HG03442 (cell line): ENCODE measurements around the gene CACNA1D.

Experiments used
- ATAC-seq: cut with Tn5 transposase; IDR thresholded peaks from one replicate; pipeline ENCODE4 v1.9.1; 2021; ENCODE audit warnings: mild to moderate bottlenecking, moderate library complexity; ENCODE audit not compliant: unreplicated experiment

CACNA1D gene

DNA sequence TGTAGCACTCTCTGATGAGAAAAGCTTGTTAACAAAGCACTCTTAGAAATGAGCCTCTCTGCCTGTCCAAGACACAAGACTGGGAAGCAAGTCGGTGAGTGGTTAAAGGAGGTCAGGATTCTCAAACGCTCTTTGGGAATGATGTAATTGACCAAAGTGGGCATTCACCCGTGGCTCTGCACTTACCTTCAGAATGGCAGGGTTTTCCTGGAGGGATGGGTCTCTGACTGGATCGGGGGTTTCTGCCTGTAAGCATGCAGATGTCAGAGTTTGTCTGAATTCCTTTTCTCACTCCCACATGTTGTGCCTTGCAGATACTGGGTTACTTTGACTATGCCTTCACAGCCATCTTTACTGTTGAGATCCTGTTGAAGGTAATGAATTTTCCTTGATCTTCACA lies 245.6 kb downstream of the CACNA1D start:
- no peak for ATAC-seq

DNA sequence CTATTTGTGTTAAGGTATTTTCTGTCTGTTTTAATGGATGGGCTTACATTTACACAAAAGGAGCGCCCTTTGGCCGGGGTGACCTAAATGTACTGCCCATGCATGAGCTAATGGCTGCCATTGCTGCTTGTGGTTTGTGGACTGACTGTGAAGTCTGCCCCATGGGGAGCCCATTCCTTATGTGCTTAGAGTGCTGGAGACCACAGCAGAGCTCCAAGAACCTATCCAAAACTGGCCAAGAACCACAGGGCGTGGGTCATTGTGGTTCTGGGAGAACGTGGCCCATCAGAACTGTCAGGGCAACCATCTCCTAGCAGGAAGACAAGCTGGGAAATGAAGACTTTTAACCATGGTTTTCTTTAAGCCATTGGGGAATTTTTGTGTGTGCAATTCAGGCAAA lies 246.5 kb downstream of the CACNA1D start:
- no peak for ATAC-seq

GRCh38 chr3:53744351-53744750 lies 249.9 kb downstream of the CACNA1D start:
- ATAC-seq = no peak

DNA sequence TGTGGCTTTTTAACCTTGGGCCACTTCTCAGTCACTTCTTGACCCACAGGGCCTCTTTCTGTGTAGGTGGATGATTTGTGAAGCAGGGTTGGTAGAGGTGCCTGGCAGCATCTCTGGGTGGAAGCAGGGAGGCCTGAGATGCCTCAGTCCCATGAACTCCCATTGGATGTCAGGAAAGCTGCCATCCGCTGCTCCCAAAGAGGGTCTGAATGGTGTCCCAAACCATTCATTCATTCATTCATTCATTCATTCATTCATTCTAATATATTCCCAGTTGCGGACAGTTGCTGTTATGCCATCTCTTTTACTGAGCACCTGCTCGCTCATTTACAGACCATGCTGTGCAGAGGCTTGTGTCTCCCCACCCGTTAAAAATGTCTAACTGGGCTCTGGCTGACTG lies 253.1 kb downstream of the CACNA1D start:
- no peak for ATAC-seq

- ATAC-seq = peak; percentile 80
These were observed 254.3 kb downstream of the CACNA1D start for GRCh38 chr3:53748512-53749271.

GRCh38 chr3:53749448-53749847 lies 255.0 kb downstream of the CACNA1D start:
- no peak for ATAC-seq

- ATAC-seq = no peak
These were observed 256.1 kb downstream of the CACNA1D start for GRCh38 chr3:53750253-53751210.

DNA sequence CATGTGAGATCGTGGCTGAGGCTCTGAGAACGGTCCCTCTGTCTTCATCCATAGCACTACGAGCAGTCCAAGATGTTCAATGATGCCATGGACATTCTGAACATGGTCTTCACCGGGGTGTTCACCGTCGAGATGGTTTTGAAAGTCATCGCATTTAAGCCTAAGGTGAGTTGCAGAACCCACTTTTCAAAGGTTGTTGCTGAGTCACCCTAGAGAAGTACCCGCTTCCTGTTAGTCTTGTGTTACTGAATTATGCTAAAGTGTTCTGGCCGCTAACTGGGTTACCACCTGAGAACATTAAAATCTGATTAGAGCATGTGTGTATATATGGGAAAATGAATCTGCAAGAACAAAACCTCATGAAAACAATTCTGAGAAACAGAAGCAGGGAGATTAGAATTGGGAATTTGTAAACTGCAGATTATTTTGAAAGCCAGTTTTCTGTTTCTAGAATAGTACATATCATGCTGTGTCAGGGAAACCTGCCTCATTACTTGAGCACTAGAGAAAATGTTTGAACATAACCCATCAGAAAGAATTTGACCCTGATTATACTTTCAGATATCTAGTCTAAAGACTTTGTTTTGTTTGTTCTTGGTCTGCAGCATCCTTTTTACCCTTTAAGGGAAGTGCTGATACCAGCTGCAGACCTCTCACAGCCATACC lies 259.2 kb downstream of the CACNA1D start:
- ATAC-seq = peak; percentile 33

DNA sequence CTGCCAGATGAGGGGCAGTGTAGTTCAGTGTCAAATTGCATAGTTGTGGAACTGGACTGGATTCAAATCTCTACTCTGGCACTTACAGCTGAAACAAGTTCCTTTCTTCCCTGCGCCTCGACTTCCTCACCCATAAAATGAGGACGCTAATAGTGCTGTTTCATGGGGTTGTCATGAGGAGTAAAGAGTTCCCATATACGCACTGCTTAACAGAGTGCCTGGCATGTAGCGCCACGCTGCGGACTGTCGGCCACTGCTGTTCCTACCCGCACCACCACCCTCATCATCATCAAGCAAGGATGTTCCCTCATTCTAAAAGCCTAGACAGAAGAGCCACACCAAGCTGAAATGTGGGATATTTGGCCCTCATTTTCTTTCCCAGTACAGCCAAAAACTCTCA lies 259.9 kb downstream of the CACNA1D start:
- no peak for ATAC-seq

- no peak for ATAC-seq
These were observed 264.4 kb downstream of the CACNA1D start for GRCh38 chr3:53758846-53759245.

DNA sequence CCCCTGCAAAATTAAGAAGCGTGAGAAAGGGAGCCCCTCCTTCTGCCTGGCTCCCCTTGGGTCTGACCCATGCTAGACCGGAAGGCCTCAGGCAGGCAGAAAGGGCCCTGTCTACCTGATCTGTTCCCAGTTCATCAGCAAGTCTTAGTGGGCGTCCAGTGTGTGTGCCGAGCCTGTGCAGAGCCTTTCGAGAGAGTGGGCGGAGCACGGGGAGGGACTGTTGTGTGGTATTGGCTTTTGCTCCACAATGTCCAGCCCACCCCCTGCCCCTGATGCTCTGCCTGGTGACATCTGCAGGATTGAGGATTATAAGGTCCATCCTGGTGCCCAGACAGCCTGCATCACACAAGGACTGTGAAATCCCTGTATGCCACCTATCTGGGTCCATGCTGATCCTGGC lies 268.9 kb downstream of the CACNA1D start:
- no peak for ATAC-seq

DNA sequence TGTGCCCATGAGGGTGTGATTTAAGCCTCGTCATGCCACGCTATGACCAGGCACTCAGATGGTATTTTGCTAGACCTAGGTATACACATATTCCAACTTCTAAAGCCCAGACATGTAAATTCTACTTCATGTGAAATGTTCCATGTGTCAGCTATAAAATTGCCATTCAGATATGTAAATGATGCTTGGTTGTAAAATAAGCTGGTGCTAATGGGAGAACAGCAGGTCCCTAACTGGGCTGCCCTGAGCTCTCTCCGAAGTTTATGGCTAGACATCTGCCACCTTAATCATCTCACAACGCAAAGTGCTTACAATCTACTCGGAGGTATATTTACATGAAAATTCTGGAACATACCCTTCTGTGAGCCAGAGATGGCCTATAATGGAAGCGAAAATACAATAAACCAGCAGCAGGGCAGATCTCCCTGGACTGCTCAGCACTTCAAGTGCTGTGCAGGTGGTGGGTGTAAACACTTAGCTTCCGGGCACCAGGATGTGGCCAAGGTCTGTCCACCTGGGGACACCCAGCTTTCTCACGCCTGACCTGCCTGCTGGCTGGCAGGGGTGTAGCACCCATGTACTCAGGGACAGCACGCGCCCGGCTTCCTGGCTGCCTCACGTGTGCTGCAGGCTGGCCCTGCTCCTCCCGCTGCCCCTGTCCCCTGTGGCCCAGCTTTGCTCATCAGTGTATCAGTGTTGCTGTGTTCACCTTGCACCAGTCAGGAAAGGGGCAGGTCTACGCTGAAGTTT lies 269.8 kb downstream of the CACNA1D start:
- no peak for ATAC-seq

GRCh38 chr3:53765753-53766152 lies 271.3 kb downstream of the CACNA1D start:
- no peak for ATAC-seq

DNA sequence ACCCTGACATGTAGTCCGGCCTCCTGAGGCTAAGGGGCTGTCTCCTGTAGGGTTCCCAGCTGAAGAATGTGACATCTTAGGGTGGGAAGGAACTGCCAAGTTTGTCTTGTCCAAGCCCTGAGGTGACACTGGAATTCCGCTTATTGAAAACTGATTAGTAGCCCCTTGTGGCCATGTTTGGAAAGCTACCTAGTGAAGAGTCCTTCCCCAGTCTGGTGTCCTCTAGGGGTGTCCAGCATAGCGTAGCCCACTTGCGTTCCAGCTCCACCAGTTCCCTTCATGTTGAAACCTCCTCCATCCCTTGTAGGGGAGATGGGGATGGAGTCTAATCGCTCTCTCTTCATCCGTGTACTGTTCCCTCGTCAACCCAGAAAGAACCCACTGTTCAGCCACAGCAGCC lies 272.3 kb downstream of the CACNA1D start:
- no peak for ATAC-seq

- ATAC-seq = no peak
These were observed 274.4 kb downstream of the CACNA1D start for GRCh38 chr3:53768478-53769459.

GRCh38 chr3:53772562-53772961 lies 278.2 kb downstream of the CACNA1D start:
- ATAC-seq = no peak

GRCh38 chr3:53773021-53773436 lies 278.6 kb downstream of the CACNA1D start:
- no peak for ATAC-seq

DNA sequence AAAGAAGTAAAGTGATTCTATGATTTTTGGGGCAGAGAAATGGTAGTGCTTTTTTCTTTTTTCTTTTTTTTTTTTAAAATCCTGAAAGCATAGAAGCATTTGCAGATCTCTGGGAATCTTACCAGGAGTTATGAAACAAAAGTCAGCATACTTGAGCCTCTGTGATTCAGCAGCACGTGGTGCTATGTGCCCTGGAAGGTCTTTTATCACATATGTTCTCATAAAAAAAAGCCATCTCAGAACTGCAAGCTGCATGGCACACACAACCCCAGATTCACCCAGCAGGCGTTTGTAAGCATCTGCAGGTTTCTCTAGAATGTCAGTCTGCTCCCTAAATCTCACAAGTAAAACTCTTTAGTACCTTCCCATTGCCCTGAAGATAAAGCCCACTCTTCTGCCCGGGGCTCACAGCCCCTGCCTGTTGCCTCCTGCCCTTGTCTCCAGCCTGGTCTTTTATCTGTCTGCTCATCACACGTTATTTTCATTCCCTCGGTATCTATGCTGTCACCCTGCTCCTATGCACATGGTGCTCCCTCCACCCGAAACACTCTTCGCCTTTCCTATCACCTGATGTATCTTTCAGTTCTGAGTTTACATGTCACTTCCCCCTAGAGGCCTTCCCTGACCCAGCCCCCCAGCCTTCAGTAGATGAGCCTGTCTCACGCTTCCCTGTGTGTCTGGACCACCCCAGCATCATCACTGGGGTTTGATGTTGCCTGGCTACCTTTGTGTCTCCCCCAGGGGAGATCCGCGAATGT lies 279.4 kb downstream of the CACNA1D start:
- ATAC-seq = peak; percentile 91

- no peak for ATAC-seq
These were observed 280.0 kb downstream of the CACNA1D start for GRCh38 chr3:53774414-53774813.
